ENCODE results near the gene TSKU. TPM values are rescaled to one million over a fixed set of nuclear protein-coding genes. Genes with fewer than 3 reads are reported as not detected.

Gene TSKU
- total and polyA plus RNA-seq, 9 of the 15 experiments (the other 6 are each of a cell fraction or from before 2014, with no cell fraction given): 0.60 to 11.9 (median 8.4) TPM

GRCh38 chr11:76745561-76746207 lies 37.5 kb upstream of the TSKU start (continued):
- TF ChIP-seq SRSF1 (IDR thresholded peaks at IDR 0.05; ENCODE audit: low read depth, low read length) (no peak), SFPQ (IDR thresholded peaks at IDR 0.05; ENCODE audit: low read depth, low read length) (no peak), CHCHD3 (CRISPR knock-in tag; IDR thresholded peaks at IDR 0.05) (no peak), TBP (optimal IDR thresholded peaks at IDR 0.05; ENCODE audit: low read depth, low read length) (peak; percentile 48), TAF1 (IDR thresholded peaks at IDR 0.05; ENCODE audit: control insufficient read depth, extremely low read depth, insufficient read depth, low read length, severe bottlenecking) (no peak), NEUROD1 (IDR thresholded peaks at IDR 0.05; ENCODE audit: borderline replicate concordance, low read depth, low read length, partially characterized antibody) (peak; percentile 34), CEBPB (tag; IDR thresholded peaks at IDR 0.05) (peak; percentile 65), HSF4 (CRISPR knock-in tag; IDR thresholded peaks at IDR 0.05; ENCODE audit: borderline replicate concordance) (peak; percentile 47; the same call in 1 of the 2 replicates), RBM17 (IDR thresholded peaks at IDR 0.05; ENCODE audit: borderline replicate concordance, low read depth, low read length) (no peak), TCF15 (CRISPR knock-in tag; IDR thresholded peaks at IDR 0.05) (no peak), NR0B1 (IDR thresholded peaks at IDR 0.05; ENCODE audit: partially characterized antibody) (no peak)
- TF ChIP-seq, protein P1, sequence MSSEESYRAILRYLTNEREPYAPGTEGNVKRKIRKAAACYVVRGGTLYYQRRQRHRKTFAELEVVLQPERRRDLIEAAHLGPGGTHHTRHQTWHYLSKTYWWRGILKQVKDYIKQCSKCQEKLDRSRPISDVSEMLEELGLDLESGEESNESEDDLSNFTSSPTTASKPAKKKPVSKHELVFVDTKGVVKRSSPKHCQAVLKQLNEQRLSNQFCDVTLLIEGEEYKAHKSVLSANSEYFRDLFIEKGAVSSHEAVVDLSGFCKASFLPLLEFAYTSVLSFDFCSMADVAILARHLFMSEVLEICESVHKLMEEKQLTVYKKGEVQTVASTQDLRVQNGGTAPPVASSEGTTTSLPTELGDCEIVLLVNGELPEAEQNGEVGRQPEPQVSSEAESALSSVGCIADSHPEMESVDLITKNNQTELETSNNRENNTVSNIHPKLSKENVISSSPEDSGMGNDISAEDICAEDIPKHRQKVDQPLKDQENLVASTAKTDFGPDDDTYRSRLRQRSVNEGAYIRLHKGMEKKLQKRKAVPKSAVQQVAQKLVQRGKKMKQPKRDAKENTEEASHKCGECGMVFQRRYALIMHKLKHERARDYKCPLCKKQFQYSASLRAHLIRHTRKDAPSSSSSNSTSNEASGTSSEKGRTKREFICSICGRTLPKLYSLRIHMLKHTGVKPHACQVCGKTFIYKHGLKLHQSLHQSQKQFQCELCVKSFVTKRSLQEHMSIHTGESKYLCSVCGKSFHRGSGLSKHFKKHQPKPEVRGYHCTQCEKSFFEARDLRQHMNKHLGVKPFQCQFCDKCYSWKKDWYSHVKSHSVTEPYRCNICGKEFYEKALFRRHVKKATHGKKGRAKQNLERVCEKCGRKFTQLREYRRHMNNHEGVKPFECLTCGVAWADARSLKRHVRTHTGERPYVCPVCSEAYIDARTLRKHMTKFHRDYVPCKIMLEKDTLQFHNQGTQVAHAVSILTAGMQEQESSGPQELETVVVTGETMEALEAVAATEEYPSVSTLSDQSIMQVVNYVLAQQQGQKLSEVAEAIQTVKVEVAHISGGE (CRISPR knock-in tag; IDR thresholded peaks at IDR 0.05): peak in 1 of 3 experiments; percentile 43; a peak in 2 of 6 replicates
- TF ChIP-seq, protein P2, sequence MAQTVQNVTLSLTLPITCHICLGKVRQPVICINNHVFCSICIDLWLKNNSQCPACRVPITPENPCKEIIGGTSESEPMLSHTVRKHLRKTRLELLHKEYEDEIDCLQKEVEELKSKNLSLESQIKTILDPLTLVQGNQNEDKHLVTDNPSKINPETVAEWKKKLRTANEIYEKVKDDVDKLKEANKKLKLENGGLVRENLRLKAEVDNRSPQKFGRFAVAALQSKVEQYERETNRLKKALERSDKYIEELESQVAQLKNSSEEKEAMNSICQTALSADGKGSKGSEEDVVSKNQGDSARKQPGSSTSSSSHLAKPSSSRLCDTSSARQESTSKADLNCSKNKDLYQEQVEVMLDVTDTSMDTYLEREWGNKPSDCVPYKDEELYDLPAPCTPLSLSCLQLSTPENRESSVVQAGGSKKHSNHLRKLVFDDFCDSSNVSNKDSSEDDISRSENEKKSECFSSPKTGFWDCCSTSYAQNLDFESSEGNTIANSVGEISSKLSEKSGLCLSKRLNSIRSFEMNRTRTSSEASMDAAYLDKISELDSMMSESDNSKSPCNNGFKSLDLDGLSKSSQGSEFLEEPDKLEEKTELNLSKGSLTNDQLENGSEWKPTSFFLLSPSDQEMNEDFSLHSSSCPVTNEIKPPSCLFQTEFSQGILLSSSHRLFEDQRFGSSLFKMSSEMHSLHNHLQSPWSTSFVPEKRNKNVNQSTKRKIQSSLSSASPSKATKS (CRISPR knock-in tag; IDR thresholded peaks at IDR 0.05): no peak
- TF ChIP-seq, protein P3, sequence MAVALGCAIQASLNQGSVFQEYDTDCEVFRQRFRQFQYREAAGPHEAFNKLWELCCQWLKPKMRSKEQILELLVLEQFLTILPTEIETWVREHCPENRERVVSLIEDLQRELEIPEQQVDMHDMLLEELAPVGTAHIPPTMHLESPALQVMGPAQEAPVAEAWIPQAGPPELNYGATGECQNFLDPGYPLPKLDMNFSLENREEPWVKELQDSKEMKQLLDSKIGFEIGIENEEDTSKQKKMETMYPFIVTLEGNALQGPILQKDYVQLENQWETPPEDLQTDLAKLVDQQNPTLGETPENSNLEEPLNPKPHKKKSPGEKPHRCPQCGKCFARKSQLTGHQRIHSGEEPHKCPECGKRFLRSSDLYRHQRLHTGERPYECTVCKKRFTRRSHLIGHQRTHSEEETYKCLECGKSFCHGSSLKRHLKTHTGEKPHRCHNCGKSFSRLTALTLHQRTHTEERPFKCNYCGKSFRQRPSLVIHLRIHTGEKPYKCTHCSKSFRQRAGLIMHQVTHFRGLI (CRISPR knock-in tag; IDR thresholded peaks at IDR 0.05): no peak

Measured in K562 (cell line).